LNCAP (cell line): ENCODE measurements around the gene MEAF6.

Source experiments
- CTCF ChIP-seq: fragments of 450-650 bp; IDR thresholded peaks from 2 replicates; pipeline ENCODE4 v1.5.1; 2017; ENCODE audit warnings: mild to moderate bottlenecking

MEAF6 gene

GRCh38 chr1:37464443-37464842, 50.1 kb downstream of the MEAF6 start:
- TF ChIP-seq CTCF: no peak

- TF ChIP-seq CTCF: no peak
These were observed 52.7 kb downstream of the MEAF6 start for GRCh38 chr1:37461698-37462436.

GRCh38 chr1:37458551-37458950, 56.0 kb downstream of the MEAF6 start:
- TF ChIP-seq CTCF: no peak; the same call in 1 of the 2 replicates

GRCh38 chr1:37456614-37457013, 58.0 kb downstream of the MEAF6 start:
- TF ChIP-seq CTCF: no peak

- no peak for TF ChIP-seq CTCF
These were observed 59.0 kb downstream of the MEAF6 start for GRCh38 chr1:37455516-37455915.

GRCh38 chr1:37453647-37454046, 60.9 kb downstream of the MEAF6 start:
- TF ChIP-seq CTCF: no peak

- no peak for TF ChIP-seq CTCF
These were observed 62.1 kb downstream of the MEAF6 start for GRCh38 chr1:37452416-37452815.

GRCh38 chr1:37449936-37450335, 64.6 kb downstream of the MEAF6 start:
- no peak for TF ChIP-seq CTCF
